Lower lobe of right lung (tissue), 2 donors: ENCODE measurements around the gene PHF23. TPM values are rescaled to one million over a fixed set of nuclear protein-coding genes. Genes with fewer than 3 reads are reported as not detected.
A peak's percentile ranks its signal among the peaks of the same experiment; 100 is the strongest.

Experiments used
- ATAC-seq, 2 donors: fragments of 200-7000 bp; cut with Tn5 transposase; one replicate each; pipeline ENCODE4 v1.9.1; 2020 to 2022; ENCODE audit warnings: mild to moderate bottlenecking in 2 of 2, moderate library complexity in 2 of 2
- DNase-seq: peaks from one replicate; pipeline ENCODE4 v3.0.0-alpha.2; 2020
- H3K27ac ChIP-seq: fragments of 200-600 bp; one replicate; pipeline ENCODE4 v1.8.0; 2022
- H3K27me3 ChIP-seq: fragments of 200-600 bp; one replicate; pipeline ENCODE4 v1.8.0; 2022; ENCODE audit warnings: low read depth
- H3K36me3 ChIP-seq: fragments of 200-600 bp; one replicate; pipeline ENCODE4 v1.8.0; 2022; ENCODE audit warnings: mild to moderate bottlenecking
- H3K4me1 ChIP-seq: fragments of 200-600 bp; one replicate; pipeline ENCODE4 v1.8.0; 2022
- H3K4me3 ChIP-seq: fragments of 200-600 bp; one replicate; pipeline ENCODE4 v1.8.0; 2022; ENCODE audit warnings: mild to moderate bottlenecking
- H3K9me3 ChIP-seq: fragments of 200-600 bp; one replicate; pipeline ENCODE4 v1.8.0; 2022
- intact Hi-C: fragments of 100-400 bp; cut with DNase I; formaldehyde crosslinking; loops from one replicate; pipeline ENCODE4 v1.11.0; 2022
- total RNA-seq: library from RNA; stranded (reverse); fragmentation: NEBNext Ultra II Directional; extraction: Animal tissue kit (Norgen Biotek cat#: 25700); gene quantifications from one replicate; pipeline ENCODE4 v1.2.1, GENCODE V29; 2021
- TF ChIP-seq, protein P1 (sequence below): fragments of 200-600 bp; IDR thresholded peaks from one replicate; pipeline ENCODE4 v1.8.0; 2022; ENCODE audit warnings: antibody characterized with exemption, mild to moderate bottlenecking
- donor health status: DM: no; HTN: yes; CAD: no; lungs with severe emphysema.

Gene PHF23
- total RNA-seq, 1 donor from 2014 or later: 33.9 TPM

DNA sequence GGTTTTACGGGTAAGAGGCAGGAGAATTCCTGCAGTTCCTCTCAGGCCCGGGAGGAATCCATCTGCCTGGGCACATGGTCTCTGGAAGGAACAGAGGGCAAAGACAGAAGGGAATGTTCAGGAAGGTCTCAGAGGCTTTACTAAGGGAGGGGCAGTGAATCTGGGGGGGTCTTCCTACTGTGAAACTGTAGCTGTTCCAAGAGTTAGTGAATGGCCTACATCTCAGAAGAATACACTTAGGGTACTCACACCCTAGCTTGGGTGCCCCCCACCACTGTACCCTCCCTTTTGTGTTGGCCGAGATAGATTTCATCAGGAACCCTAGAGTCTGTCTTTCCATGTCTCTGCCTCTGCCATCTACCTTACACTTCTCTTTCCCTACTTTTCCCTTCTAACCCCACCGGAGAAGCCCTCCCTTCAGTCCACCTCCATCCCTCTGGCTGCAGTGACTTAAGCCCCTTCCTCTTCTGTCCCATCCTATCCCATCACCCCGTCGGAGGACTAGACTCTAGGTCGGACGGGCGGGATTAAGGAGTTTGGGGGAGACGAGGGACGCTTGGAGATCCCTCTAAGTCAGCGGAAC is 19.9 kb downstream of the PHF23 start:
- H3K9me3 ChIP-seq: no peaks in the 10 kb centered on the region
- H3K27ac ChIP-seq: peak overlapping the region; percentile 97
- intact Hi-C loops: no loop called here
- ATAC-seq (no peak), DNase-seq (no peak)
- H3K4me1 ChIP-seq: peaks cover 62% of the 10 kb centered on the region
- H3K36me3 ChIP-seq: peaks cover 32% of the 10 kb centered on the region
- TF ChIP-seq, protein P1, sequence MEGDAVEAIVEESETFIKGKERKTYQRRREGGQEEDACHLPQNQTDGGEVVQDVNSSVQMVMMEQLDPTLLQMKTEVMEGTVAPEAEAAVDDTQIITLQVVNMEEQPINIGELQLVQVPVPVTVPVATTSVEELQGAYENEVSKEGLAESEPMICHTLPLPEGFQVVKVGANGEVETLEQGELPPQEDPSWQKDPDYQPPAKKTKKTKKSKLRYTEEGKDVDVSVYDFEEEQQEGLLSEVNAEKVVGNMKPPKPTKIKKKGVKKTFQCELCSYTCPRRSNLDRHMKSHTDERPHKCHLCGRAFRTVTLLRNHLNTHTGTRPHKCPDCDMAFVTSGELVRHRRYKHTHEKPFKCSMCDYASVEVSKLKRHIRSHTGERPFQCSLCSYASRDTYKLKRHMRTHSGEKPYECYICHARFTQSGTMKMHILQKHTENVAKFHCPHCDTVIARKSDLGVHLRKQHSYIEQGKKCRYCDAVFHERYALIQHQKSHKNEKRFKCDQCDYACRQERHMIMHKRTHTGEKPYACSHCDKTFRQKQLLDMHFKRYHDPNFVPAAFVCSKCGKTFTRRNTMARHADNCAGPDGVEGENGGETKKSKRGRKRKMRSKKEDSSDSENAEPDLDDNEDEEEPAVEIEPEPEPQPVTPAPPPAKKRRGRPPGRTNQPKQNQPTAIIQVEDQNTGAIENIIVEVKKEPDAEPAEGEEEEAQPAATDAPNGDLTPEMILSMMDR: no peak
- H3K4me3 ChIP-seq: peak overlapping the region; percentile 97
- H3K27me3 ChIP-seq: no peaks in the 10 kb centered on the region

DNA sequence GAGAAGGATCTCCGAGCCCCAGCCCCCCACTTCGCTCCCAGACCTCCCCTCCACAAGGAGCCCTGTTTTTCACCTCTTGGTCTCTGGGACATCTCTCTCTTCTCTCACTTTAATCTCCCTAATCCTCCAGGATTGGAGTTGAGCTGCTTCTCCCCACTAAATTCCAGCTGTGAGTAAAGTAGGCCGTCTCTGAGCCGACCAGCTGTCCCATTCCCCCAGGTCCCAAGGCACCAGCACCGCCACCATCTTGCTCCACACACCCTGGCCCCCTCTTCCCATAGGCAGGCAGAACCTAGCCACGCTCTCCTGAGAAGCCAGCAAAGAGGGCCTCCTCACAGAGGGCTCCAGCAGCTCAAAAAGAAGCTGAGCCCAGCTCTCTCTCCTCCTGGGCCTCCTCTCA is 20.5 kb downstream of the PHF23 start:
- intact Hi-C loops: no loop called here
- no peaks in the 10 kb centered on the region for H3K27me3 ChIP-seq
- H3K9me3 ChIP-seq: no peaks in the 10 kb centered on the region
- peaks cover 67% of the 10 kb centered on the region for H3K4me1 ChIP-seq
- H3K27ac ChIP-seq: peak overlapping the region; percentile 97
- TF ChIP-seq, protein P1: no peak
- ATAC-seq: no peak
- DNase-seq: no peak
- no peak overlapping the region for H3K4me3 ChIP-seq
- peaks cover 26% of the 10 kb centered on the region for H3K36me3 ChIP-seq

DNA sequence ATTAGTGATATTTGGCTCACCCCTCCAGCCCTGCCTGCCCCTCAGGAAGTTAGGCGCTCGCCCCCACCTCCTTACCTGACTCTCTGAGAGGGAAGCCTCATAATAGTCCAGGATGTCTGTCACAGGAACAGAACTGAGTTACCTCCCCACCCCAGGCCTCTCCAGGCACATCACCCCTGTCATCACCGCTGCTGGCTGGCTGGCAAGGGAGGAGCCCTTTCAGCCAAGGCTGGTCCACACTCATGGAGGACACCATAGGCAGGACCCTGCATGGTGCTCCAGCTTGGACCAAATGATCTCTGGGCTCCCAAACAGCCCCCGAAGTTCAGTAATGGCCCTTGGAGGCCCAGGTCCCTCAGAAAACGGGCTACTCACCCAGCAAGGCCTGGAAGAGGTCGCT is 21.1 kb downstream of the PHF23 start:
- Histone ChIP-seq H3K4me3 (peak overlapping the region; percentile 49), H3K9me3 (no peaks in the 10 kb centered on the region), H3K4me1 (peaks cover 72% of the 10 kb centered on the region), H3K36me3 (peaks cover 20% of the 10 kb centered on the region), H3K27ac (peak overlapping the region; percentile 68), H3K27me3 (no peaks in the 10 kb centered on the region)
- ATAC-seq: no peak
- TF ChIP-seq, protein P1: no peak
- intact Hi-C loops: no loop called here
- DNase-seq: no peak

DNA sequence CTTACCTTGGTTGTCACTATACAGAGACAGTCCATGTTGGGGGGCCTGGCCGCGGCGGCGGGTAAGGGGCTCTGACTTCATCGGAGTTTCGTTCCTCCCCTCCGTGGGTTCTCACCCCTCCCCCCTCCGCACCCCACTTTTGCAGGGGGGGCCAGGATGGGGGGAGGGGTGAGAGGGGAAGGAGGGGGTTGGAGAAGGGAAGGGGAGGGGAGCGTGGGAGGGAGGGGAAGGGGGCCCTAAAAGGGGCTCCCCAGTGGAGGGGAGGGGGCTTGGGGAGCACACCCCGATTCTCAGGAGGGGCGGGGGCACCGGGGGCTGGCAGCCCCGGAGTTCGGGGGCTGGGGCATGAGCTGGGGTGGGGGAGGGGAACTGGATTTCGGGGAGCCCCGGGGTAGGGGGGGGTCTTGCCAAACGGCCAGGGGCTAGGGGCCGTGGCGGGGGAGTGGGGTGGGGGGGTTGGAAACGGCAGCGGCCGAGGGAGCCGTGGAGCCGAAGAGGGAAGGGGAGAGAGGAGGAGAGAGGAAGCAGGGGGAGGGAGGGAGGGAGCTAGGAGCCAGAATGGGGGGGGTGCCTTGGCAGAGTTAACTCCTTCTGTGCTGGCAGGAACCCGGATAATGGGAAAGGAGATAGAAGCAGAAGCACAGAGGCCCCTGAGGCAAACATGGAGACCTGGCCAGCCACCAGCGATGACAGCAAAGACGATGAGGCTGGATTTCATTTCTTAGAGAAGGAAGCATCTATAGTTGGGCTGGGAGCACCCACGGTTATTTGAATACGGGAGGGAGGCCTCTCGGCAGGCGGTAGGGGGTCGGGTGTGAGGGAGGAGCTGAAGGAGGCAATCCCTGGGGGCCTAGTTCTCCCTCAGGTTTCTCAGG is 21.9 kb downstream of the PHF23 start:
- TF ChIP-seq, protein P1: no peak
- H3K36me3 ChIP-seq: peaks cover 12% of the 10 kb centered on the region
- H3K4me1 ChIP-seq: peaks cover 72% of the 10 kb centered on the region
- peak overlapping the region; percentile 68 for H3K27ac ChIP-seq
- no peak for DNase-seq
- intact Hi-C loops: no loop called here
- H3K9me3 ChIP-seq: no peaks in the 10 kb centered on the region
- no peaks in the 10 kb centered on the region for H3K27me3 ChIP-seq
- ATAC-seq: no peak
- peak overlapping the region; percentile 49 for H3K4me3 ChIP-seq

DNA sequence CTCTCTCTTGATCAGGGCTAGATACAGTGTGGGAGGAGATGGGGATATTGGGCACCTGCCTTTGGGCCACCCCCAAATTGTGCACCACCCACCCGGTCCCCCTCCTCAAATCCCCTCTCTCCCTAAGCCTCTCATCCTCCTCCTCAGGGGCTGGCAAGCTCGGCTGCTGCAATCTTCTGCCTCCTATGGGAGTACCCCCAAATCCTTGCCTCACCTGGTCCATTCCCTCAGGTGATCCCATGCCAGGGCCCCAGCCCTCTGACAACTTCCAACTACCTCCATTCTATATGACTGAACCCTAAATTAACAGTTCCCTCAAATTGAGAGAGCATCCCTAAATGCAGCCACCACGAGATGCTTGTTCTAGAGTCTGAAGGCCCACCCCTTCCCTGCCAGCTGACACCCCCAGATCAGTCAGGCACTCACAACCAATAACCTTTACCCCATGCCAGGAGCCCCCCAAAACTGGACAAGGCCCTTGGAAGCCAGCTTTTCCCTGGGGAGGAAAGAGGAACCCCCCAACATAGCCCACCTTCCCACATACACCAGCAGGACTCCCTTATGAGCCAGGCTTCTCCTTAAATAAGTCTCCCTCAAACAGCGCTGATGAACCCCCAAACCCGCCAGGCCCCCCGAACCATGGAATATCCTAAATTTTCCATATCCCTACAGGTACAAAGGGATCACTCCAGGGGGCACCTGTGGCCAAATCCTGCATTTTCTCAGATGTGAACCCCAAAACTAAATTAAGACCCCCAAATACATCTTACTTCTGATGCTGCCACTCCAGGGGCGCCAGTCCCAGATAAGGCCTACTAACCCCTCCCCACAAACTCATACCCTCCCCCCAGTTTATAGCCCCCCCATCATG is 22.8 kb downstream of the PHF23 start:
- no peaks in the 10 kb centered on the region for H3K27me3 ChIP-seq
- H3K27ac ChIP-seq: peak overlapping the region; percentile 68
- peak overlapping the region; percentile 49 for H3K4me3 ChIP-seq
- H3K9me3 ChIP-seq: no peaks in the 10 kb centered on the region
- TF ChIP-seq, protein P1: no peak
- DNase-seq (no peak), ATAC-seq (no peak)
- intact Hi-C loops: no loop called here
- peaks cover 70% of the 10 kb centered on the region for H3K4me1 ChIP-seq
- peaks cover 3% of the 10 kb centered on the region for H3K36me3 ChIP-seq
